Esophagus squamous epithelium (tissue), 5 donors: ENCODE measurements around the gene ENTPD1. TPM values are rescaled to one million over a fixed set of nuclear protein-coding genes. Genes with fewer than 3 reads are reported as not detected.

ENCODE experiments used
- DNase-seq: peaks from one replicate; lab custom pipeline; 2025; lab: John Stamatoyannopoulos, UW
- H3K27ac ChIP-seq, 4 donors: fragments of 200-600 bp; sonication (generic); one replicate each; pipeline ENCODE4 v1.5.1; 2016 to 2019; ENCODE audit warnings: mild to moderate bottlenecking in 1 of 4
- H3K27me3 ChIP-seq, 4 donors: fragments of 200-600 bp; sonication (generic); 1 replicate in 3 of 4; 2 replicates in 1 of 4; pipeline versions ENCODE4 v1.5.1 to v1.6.0; 2017 to 2021; ENCODE audit warnings: antibody characterized with exemption in 1 of 4
- H3K36me3 ChIP-seq, 3 donors: fragments of 200-600 bp; sonication (generic); one replicate each; pipeline ENCODE4 v1.5.1; 2016 to 2019
- H3K4me1 ChIP-seq, 3 donors: fragments of 200-600 bp; sonication (generic); one replicate each; pipeline ENCODE4 v1.5.1; 2017 to 2019
- H3K4me3 ChIP-seq, 4 donors: fragments of 200-600 bp; sonication (generic); 1 replicate in 3 of 4; 2 replicates in 1 of 4; pipeline ENCODE4 v1.5.1; 2016 to 2019; ENCODE audit warnings: mild to moderate bottlenecking in 2 of 4, moderate library complexity in 1 of 4
- H3K9me3 ChIP-seq, 3 donors: fragments of 200-600 bp; sonication (generic); one replicate each; pipeline ENCODE4 v1.5.1; 2016 to 2019
- POLR2A ChIP-seq, 4 donors: fragments of 450-650 bp; IDR thresholded peaks; one replicate each; pipeline ENCODE4 v1.6.1; 2017; ENCODE audit warnings: antibody characterized with exemption in 4 of 4, mild to moderate bottlenecking in 4 of 4, moderate library complexity in 3 of 4
- WGBS, 2 donors: methylation state at CpG; one replicate each; pipeline ENCODE4 v1.1.5; 2018; 5-methylcytosine and 5-hydroxymethylcytosine counted together
- intact Hi-C: fragments of 100-400 bp; cut with DNase I; formaldehyde crosslinking; loops from one replicate; pipeline ENCODE4 v1.15.0; 2022
- total RNA-seq, 4 donors: library from RNA; depleted of rRNA; stranded (reverse); fragments of >200 nt; gene quantifications; one replicate each; pipeline ENCODE4 v1.1.0, GENCODE V29; 2016
- TF ChIP-seq, protein P1 (sequence below), 6 experiments: fragments of 450-650 bp in 4 of 6; fragments of 200-600 bp in 2 of 6; sonication (generic) in 2 of 6; IDR thresholded peaks; one replicate each; pipeline ENCODE4 v1.5.1; 2016 to 2019; ENCODE audit warnings: antibody characterized with exemption in 6 of 6, mild to moderate bottlenecking in 4 of 6, moderate library complexity in 4 of 6
- donor health status: DM: yes; HTN: yes; CAD: no.

The ENTPD1 gene
- total RNA-seq, 4 donors from 2014 or later, result 7.7 to 34.5 (median 10.1) TPM

DNA sequence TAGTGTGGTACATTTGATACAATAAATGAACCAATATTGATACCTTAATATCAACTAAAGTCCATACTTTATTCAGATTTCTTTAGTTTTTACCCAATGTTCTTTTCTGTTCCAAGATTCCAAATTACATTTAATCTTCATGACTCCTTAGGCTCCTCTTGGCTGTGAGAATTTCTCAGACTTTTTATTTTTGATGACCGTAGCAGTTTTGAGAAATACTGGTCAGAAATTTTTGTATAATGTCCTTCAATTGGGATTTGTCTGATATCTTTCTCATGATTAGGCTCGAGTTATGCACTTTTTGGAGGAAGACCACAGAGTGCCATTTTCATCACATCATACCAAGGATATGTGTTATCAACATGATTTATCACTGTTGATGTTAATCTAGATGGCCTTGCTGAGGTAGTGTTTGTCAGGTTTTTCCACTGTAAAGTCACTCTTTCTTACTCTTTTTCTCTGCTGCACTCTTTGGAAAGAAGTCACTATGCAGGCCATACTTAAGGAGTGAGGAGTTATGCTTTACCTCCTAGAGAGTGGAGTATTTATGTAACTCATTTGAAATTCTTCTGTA, 12.9 kb upstream of the ENTPD1 start:
- WGBS, 2 donors, result 79 to 89% methylated on average over 2 of the region's 2 CpGs
- Histone ChIP-seq H3K36me3 (no peaks in the 10 kb centered on the region), H3K27me3 (no peaks in the 10 kb centered on the region), H3K4me1 (peaks cover 0 to 22% (median 0%) of the 10 kb centered on the region in 3 donors), H3K9me3 (no peaks in the 10 kb centered on the region), H3K27ac (peak overlapping the region in 3 of 4 donors; percentile 62 to 76 (median 63)), H3K4me3 (no peak overlapping the region)
- intact Hi-C loops, result no loop called here
- TF ChIP-seq, protein P1, sequence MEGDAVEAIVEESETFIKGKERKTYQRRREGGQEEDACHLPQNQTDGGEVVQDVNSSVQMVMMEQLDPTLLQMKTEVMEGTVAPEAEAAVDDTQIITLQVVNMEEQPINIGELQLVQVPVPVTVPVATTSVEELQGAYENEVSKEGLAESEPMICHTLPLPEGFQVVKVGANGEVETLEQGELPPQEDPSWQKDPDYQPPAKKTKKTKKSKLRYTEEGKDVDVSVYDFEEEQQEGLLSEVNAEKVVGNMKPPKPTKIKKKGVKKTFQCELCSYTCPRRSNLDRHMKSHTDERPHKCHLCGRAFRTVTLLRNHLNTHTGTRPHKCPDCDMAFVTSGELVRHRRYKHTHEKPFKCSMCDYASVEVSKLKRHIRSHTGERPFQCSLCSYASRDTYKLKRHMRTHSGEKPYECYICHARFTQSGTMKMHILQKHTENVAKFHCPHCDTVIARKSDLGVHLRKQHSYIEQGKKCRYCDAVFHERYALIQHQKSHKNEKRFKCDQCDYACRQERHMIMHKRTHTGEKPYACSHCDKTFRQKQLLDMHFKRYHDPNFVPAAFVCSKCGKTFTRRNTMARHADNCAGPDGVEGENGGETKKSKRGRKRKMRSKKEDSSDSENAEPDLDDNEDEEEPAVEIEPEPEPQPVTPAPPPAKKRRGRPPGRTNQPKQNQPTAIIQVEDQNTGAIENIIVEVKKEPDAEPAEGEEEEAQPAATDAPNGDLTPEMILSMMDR (IDR thresholded peaks at IDR 0.05), result no peak
- TF ChIP-seq POLR2A (IDR thresholded peaks at IDR 0.05), result no peak
- no peak for DNase-seq

DNA sequence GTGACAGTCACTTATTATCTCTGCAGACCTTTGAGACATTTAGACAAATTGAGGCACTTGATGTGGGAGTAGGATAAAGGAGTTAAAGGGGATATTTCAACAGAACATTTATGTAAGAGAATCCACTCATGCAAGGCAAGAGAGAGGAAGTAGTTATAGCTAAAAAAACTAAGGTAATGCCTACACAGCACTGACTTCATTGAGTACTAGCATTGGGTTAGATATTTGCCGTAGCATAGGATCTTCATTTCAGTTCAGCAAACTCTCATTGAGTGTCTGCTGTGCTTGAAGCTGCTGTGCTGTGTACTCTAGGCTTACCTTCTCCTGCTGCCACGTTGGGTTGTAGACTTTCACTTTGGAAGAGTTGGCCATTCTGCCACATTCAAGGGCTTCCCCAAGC, 10.5 kb upstream of the ENTPD1 start:
- no peak overlapping the region for H3K4me3 ChIP-seq
- WGBS, 2 donors, result 71 to 77% methylated on average over 2 of the region's 2 CpGs
- no peak for DNase-seq
- intact Hi-C loops, result no loop called here
- no peaks in the 10 kb centered on the region for H3K9me3 ChIP-seq
- TF ChIP-seq POLR2A (IDR thresholded peaks at IDR 0.05), result no peak
- TF ChIP-seq, protein P1 (IDR thresholded peaks at IDR 0.05), result no peak
- H3K27ac ChIP-seq, result no peak overlapping the region
- peaks cover 0 to 22% (median 0%) of the 10 kb centered on the region in 3 donors for H3K4me1 ChIP-seq
- H3K27me3 ChIP-seq, result no peaks in the 10 kb centered on the region
- no peaks in the 10 kb centered on the region for H3K36me3 ChIP-seq

DNA sequence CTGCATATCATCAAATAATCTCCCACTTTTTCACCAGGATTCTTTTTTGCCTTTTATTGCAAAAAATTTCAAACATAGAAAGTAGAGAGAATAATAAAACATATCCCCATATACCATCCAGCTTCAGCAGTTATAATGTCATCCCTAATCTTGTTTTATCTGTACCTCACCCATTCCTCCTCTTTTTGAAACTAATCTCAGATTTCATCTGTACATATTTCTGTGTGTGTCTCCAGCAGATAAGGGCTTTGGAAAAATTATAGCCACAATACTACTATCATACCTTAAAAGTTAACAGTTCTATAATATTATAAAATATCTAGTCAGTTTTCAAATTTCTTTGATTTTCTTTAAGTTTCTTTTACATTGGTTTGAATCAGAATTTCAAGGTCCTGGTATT, 7.6 kb upstream of the ENTPD1 start:
- intact Hi-C loops, result no loop called here
- H3K27ac ChIP-seq, result no peak overlapping the region
- peaks cover 0 to under 1% (median 0%) of the 10 kb centered on the region in 3 donors for H3K4me1 ChIP-seq
- TF ChIP-seq, protein P1 (IDR thresholded peaks at IDR 0.05), result no peak
- no peak for TF ChIP-seq POLR2A (IDR thresholded peaks at IDR 0.05)
- no peaks in the 10 kb centered on the region for H3K9me3 ChIP-seq
- no peaks in the 10 kb centered on the region for H3K36me3 ChIP-seq
- DNase-seq, result no peak
- H3K27me3 ChIP-seq, result no peaks in the 10 kb centered on the region
- no peak overlapping the region for H3K4me3 ChIP-seq

DNA sequence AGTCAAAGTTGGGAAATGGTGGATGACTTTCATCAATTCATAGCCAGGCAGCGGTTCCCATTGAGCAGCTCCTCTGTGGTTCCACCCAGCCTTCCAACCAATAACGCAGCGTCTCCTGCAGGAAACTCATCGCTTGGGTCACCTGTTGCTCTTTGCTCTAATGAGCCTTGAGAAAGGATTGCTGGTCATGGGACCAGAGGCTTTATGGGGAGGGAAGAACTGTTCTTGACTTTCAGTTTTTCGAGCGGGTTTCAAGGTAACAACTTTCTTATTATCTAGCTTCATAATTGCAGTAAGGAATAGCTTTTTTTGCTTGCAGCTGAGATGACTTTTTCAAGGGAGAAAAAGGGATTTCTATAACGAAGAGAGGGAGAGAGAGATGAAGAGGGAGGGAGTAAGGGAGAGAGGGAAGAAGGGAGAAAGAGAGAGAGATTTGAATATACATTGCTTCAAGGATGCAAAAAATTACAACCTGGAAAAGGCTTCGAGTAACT, 405 bp upstream of the ENTPD1 start:
- WGBS, 2 donors, result 37 to 42% methylated on average over 8 of the region's 8 CpGs
- H3K4me1 ChIP-seq, result peaks cover 0 to 36% (median 14%) of the 10 kb centered on the region in 3 donors
- TF ChIP-seq, protein P1 (IDR thresholded peaks at IDR 0.05), result no peak
- peak in 1 of 4 donors; percentile 48 for TF ChIP-seq POLR2A (IDR thresholded peaks at IDR 0.05)
- no peaks in the 10 kb centered on the region for H3K27me3 ChIP-seq
- H3K9me3 ChIP-seq, result no peaks in the 10 kb centered on the region
- intact Hi-C loops, result no loop called here
- peak overlapping the region; percentile 73 to 89 (median 88) for H3K27ac ChIP-seq
- DNase-seq, result no peak
- peak overlapping the region; percentile 19 to 64 (median 44) for H3K4me3 ChIP-seq
- no peaks in the 10 kb centered on the region for H3K36me3 ChIP-seq

DNA sequence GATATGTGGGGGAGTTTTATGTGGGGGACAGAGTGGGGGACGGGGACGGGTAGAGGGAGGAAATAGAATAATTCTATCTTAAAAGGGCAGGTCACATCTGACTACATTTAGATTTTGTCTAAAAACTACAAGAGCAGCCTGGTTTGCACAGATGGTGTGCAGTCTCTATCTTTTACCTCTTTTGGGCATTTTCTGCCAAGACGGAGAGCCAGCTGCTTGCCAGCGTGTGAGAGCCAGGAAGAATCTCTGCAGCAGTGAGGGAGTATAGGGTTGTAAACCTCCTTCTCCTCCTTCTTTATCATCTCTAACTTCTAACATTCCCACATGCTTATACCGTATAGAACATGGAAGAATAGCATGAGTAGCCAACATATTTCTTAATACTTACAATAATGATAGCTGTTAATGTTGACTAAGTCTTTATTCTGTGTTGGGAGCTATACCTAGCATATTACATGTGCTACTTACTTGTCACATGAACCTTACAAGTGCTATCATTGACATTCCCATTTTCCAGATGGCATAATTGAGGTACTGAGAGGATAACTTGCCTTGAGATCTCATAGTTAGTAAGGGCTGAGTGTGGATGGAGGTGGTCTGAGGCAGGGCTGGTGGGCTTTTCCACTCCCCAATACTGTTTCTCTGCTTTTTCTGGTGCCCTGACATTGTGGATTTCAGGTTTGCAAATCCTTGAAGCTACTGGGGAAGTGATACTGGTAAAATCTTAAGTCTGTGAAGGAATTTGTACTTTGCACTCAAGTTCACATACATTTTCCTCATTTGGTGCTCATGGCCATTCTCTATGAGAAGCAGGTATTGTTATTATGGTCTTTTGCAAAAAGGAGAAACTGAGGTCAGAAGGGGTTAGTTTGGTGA, 1.1 kb downstream of the ENTPD1 start:
- no peaks in the 10 kb centered on the region for H3K9me3 ChIP-seq
- H3K27me3 ChIP-seq, result no peaks in the 10 kb centered on the region
- peaks cover 0 to 44% (median 18%) of the 10 kb centered on the region in 3 donors for H3K4me1 ChIP-seq
- intact Hi-C loops, result no loop called here
- no peaks in the 10 kb centered on the region for H3K36me3 ChIP-seq
- H3K27ac ChIP-seq, result peak overlapping the region; percentile 73 to 89 (median 88)
- DNase-seq, result no peak
- TF ChIP-seq, protein P1 (IDR thresholded peaks at IDR 0.05), result no peak
- TF ChIP-seq POLR2A (IDR thresholded peaks at IDR 0.05), result no peak
- 26 to 33% methylated on average over 5 of the region's 5 CpGs for WGBS, 2 donors
- peak overlapping the region; percentile 19 to 64 (median 44) for H3K4me3 ChIP-seq
